ENCODE data around the gene POU3F3.
A peak's percentile ranks its signal among the peaks of the same experiment; 100 is the strongest.

Gene POU3F3

DNA sequence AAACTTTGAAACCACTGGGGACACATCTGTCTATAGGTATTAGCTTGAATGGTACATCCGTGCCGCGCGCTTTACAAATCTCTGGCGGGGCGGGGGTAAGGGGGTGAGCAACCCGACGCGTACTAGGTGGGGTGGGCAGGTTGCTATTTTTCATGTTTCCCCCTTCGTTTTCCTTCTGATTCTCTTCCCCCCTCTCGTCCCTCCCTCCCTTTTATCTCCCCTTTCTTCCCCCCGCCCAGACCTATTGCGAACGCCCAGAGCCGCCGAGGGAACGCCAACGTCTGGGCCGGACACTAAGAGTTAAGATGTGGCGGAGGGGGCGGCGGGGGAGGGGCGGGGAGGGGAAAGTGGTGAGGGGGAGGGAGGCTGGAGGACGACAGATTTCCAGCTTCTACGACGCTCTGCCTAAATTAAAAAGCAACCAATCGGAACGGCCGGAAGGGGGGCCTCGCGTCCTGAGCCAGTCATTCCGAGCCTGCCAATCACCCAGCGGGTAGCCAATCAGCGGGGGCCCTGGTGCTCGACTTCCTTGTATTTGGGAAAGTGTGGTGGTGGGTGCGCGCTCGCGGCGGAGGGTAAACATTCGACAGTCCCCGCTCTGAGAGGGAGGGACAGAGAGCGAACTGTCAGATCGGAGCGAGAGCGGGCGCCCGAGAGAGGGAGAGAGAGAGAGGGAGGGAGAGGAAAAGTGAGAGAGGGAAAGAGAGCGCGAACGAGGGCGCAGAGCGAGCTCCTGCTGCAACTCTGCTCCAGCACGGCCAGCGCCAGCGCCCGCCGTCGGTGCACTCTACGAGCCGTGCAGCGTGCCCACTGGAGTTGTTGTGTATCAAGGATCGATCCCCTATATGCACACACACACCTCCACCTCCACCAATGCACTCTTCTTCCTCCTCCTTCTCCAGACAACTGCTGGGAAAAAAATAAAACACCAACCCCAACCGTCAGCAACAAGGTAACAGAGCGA, at the start of gene POU3F3:
Gene POU3F3, plus strand, starts transcription at position 582 of the 964 bp plus-strand sequence. CDS start 1,396 bp downstream, outside the sequence.
- peak; percentile 70 for DNase-seq

DNA sequence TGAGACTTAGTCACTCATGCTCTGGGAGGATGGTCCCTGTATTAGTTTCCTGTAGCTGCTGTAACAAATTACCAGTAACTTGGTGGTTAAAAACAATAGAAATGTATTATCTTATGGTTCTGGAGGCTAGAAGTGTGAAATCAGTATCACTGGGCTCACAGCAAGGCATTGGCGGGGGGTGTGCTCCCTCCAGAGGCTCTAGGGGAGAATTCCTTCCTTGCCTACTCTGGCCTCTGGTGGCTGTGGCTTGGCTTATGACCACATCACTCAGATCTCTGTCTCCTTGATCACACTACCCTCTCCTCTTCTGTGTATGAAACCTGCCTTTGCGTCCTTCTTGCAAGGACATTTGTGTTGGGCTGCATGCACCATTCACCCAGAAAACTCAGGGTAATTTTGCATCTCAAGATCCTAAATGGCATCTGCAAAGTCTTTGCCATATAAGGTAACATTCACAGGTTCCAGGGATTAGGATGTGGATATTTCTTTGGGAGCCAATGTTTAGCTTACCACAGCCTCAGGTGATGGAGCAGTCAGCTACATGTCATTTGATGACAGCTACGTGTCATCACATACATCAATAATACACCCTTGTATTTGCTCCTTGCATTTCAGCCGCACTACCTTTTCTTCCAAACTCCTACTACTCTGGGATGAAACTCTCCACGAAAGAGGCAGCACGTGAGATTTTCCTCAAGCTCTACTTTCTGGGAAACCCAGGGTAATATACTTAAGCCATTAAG, 49.6 kb upstream of the POU3F3 start:
- no peak for DNase-seq

DNA sequence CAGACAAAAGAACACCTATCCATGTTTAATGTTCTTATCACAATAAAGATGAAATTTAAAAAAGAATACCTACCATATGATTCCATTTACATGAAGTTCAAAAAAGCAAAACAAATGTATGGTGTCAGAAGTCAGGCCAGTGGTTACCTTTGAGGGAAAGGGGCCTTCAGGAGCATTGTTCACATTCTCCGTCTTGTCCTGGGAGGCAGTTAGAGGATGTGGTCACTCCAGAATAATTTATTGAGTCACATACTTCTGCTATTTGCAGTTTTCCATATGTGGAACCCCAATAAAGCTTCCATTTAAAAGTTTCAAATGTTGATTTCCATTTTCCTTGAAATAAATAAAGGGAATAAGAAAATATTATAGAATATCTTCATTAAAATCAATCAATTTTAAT, 41.6 kb upstream of the POU3F3 start:
- DNase-seq: peak; percentile 11

DNA sequence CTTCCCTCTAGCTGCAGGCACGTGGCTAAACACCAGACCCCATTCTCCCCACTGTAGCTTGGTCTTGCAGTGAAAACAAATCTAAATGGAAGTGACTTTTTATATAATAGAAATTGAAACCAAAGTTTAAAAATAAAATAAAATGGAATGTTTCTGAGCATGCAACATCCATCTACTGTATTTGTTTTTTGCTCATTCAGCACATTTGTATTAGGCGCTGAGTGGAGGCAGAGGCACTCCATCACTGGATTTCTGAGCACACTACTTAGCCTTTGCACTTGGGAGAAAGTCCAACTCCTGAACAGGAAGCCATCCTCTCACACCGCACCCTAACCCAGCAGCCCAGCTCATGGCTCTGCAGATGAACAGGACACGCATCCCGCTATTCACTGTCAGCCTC, 37.8 kb upstream of the POU3F3 start:
- DNase-seq: no peak

DNA sequence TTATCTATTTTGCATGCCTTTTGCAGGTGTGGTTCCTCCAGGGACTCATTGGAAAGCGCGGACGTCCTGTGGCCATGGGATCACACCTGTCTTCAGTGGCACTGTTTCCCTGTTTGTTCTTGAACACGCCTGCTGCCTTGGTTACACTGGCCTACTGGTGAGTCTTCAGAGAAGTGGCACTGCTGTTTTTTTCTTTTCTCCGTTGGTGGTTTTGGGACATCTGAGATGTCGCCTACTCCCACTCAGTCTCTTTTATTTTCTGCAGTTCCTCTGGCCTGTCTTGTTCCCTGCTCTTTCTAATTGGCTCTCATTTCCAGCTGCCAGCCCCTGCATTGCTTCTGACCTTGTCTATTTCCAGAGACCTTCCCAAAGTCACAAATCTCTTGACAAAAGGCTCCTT, 35.7 kb upstream of the POU3F3 start:
- DNase-seq: no peak

DNA sequence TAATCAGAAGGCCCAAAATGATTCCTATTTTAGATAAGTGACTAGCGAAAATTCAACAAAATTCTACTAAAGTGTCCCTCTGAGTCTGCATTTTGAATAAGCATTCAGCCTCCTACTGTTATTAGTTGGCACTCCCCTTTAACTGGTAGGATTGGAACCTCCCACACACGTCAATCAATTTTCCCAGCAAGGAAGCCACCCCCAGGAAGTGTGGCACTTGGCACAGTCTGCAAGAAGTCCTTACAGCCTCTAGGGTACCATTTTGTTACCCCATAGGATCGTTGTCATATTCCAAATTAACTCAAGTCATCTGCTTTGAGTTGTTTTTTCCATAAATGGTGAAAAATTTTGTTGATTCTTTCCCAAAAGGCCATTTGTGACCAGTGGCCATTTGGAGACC, 33.8 kb upstream of the POU3F3 start:
- no peak for DNase-seq

DNA sequence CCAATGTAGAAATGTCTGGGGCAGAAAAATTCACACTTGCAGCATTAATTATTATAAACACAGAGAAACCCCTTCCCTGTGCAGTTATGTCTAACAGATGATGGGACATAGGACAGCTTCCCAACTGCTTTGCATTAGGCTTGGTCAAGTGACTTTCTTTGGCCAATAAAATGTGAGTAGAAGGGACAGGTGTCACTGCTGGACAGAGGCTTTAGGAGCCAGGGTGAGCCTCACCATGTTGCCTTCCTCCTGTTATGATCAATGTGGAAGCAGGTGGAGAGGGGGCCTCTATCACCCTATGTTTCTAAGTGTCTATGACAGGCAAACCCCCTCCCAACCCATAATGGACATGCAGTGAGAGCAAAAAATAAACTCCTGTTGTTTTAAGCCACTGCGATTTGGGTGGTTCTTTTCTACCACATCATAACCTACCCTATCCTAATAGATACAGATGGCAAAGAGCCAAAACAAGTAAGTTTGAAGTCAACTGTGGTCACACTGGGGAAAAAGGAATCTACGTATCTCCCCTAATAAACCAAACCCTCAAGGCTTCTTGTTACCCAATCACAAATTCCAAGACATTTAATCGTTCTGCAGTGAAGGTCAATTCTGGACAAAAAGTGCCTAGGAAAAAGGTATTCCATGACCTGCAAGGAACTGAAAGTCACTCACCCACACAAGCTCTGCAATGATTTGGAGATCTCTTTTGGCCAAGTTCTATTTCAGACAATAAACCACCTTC, 28.6 kb upstream of the POU3F3 start:
- no peak for DNase-seq

DNA sequence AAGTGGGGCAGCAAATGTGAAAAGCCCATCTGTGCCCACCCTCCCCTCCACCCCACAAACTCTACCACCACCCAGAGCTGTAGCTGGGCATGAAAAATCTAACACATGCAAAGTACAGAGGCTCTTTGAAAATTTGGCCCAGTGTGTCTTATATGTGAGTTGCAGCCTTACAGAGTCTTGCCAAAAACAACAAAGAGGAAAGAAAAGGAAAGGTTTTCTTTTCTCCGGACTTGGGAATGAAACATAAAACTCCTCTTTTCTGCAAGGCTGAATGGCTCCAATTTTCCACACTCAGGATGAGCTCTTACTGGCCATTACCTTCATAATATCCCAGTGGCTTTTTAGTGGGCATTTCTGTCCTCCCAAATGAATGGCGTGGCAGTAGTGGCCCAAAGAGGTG, 27.9 kb upstream of the POU3F3 start:
- DNase-seq: no peak

DNA sequence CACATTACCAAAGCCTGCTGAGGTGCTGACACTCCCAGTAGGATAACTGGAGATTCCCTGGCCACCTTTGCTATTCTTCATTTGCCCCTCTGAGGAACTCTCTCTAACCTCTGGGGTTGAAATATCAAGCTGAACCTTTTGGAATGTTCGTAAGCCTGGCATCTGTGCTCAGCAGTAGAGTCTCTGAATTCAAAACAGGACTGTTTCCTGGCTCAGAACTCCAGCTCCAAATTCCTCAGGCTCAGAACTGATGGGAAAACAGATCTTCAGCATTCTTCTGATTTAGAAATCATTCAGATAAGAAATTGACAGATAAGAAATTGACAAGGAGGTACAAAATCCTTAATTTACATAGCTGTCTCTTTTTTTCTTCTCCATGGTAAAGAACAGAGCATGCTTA, 22.2 kb upstream of the POU3F3 start:
- no peak for DNase-seq

DNA sequence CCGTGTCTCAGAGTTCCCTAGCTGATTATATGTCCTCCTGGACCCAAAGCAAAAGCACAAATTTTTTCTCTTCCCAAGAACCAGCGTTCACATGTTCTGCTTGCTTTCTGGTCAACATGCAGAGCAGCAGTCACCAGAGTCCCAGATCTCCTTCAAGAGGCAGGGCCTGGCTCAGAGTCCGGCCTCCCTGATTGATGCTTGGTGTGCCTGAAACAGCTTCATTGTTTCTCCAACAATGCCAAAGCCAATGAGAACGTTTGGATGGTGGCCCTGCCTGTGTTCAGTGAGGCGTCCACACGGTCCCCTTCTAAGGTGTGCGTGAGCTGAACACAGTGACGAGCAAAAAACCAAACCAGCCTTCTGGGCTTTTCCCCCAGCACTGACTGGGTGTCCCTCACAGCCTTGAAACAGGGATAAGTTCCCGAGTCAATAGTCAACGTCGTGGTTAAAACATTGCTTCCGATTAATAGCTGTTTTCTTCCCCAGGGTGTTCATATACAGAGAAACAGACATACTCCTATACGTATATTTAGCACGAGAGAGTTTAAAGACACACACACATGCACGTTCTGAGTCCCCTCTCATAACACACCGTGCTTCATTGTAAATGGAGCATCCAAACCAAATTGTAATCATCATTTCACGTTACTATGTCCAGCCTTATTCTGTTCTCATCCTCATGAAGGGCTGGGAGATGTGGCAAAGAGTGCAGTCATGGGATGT, 19.3 kb upstream of the POU3F3 start:
- no peak for DNase-seq

DNA sequence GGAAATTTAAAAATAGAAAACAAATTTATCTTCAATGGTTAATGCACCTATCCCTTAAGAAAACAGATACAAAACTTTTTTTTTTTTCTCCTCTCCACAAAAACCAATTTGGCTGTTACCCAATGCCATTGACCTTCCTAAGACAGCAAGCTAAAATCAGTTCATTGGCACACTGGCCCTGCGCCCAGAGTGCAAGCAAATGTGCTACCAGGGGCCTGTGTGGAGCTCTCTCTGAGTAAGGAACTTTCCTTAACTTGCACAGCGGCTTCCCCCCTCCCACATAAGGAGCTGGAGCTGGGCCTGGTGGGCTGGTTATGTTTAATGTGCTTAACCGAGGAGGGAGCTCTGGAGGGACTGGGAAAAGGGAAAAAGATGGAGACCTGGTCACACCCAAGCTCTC, 17.6 kb upstream of the POU3F3 start:
- DNase-seq: no peak

DNA sequence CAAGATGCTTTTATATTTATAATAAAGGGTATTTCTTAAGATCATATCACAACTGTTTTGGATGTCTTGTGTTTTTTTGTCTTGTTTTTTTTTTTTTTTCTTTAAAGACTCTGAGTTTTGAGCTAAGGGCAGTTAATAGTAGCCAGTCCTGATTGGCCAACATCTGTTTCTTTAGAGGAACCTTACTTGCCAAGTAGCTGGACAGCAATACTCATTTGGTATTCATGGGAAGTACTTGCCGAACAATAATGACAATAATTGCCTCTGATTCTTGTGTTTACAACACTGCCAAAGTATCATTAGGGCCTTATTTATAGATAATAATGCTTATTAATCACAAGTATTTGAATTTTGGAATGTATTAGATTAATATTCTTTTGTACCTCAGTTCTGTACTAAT, 17.1 kb upstream of the POU3F3 start:
- no peak for DNase-seq

DNA sequence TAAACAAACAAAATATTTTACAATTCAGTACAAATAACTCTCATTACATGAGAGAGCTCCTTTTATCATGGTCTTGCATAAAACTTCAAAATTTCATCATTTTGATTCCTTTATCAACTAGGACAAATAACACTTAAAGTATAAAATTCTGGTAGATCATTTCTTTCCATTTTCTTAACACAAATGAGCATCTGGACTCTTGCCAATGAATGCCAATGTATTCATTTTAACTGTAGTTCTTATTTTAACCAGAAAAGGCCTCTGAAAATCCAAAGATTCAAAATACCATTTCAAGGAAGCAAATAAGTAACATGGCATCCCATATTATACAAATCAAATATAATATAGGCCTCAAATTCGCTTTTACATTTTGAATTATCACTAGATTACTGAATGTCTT, 13.8 kb upstream of the POU3F3 start:
- DNase-seq: no peak

DNA sequence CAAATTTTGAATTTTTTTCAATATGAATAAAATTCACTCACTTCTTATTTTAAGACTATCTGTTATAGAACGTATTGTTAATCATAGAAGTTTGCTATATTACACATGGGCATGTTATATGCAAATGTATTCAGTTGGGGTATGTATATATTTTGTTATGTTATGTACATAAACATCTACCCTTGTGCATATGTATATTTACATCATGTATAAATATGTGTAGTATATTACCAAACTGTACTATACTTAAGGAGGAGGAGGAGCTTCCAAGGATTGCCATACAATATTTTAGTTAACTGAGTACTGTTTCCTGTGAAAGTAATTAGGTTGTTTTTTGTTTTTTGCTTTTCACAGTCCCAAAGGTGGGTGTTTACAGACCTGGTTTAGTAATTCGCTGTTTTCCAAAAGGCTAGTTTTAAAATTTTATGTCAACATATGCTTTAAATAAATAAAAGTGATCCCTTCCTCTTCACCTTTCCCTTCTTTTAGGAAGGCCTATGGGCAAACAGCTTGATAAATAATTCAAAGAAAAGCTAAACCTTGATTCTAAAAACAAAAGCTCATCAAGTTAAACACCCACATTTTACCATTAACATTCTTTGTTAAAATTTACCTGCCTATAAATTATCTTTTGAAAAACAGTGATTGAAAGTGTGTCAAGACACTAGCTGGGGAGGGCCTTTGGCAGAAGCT, 12.9 kb upstream of the POU3F3 start:
- no peak for DNase-seq

DNA sequence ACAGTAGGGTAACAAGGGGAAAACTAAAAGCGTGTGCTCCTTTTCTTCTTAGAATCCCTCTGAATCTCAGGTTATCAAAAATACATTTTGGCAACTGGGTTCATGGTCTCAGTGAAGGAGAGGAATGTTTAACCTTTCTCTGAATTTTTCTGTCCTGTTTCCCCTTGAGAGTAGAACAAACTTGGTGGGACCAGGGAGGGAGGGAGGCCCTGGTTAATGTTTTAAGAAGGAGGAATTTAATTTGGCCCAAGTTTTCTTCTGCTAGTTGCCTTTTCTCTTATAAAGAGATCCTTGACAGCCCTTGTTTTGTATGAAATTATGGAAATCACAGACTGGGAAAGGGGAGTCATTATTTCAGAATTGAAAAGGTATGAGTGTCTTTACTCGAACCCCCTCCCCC, 12.2 kb upstream of the POU3F3 start:
- DNase-seq: no peak

DNA sequence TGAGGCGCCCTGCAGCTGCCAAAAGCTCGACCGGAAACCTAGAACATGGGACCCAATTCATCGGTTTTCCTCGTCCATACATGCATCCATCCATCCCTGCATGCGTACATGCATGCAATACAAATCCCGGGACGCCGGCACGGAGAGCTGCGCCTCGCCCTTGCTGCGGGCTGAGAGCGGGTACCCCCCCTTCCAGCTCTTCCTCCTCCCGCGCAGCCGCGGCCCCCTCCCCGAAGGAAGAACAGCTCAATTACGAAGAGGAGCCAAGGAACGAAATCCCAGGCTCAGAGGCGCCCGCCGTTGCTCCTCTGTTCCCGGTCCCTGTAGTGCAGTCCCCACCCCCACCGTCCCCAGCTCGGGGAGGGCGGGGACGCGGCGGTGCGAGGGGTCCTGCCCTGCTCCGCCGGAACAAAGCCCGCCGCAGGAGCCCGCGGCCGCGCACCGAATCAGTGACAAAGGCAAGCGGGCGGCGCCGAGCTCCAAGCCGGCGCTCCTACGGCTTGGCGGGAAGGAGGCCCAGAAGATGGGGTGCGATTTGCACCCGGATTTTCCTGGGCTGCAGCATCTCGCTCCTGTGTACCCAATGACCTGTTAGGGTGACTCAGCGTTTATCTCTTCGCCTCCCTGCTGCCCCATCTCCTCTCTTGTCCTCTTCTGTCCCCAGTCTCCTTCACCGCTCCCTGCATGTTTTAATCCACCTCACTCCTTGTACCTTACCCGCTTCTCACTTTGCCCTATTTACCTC, 8.9 kb upstream of the POU3F3 start:
- DNase-seq: no peak

DNA sequence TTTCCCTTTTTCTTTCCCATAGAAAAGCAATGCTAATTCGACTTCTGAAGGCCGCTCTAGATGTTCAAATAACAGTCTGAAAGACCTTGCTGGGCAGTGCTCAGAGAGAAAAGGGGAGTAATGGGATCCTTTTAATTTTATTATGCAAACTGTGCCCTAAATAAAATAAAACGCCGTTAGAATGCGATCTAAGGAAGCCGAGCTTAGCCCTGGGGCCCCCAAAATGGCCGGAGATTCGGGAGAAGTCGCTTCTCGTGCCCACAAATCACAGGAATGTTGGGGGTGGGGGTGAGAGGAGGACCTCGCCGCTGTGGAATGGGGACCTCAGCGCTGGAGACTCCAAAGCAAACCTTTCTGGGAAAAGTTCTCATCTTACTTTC, 8.4 kb upstream of the POU3F3 start:
- DNase-seq: no peak

DNA sequence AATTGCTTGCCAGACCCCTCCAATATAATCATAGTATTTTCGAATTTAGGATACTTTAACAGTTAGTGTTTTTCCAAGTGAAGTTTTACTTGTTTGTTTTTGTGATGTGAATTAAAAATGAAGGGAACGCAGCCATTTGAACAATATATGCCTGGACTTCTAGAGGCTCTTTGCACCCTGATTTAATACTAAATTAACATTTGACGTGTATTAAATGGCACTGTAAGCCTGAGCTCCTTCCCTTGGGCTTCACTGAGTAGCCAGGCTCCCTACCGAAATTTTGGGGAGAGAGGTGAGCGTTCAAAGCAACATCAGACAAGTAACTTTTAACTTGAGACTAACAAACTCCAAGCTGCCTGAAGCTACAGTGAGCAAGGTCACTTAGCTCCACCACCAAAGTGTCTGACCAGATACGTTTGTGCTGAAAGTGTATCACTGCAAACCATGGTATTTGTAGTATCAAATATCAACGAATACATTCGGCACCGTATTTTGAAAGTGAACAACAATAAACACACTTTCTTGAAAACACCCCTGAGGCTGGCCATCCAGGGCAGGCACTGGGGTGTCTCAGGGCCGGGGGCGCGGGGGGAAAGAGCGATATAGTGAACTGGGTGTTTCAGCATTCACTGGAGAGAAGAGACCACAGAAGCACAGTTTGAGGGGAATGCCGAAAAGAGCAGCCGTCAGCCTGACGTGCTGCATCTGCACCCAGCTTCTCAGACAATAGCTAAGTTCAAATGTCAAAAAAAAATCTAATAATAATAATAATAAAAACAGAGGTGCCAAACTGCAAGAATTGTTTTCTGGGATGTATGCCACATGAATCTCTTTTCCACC, 7.7 kb upstream of the POU3F3 start:
- no peak for DNase-seq

DNA sequence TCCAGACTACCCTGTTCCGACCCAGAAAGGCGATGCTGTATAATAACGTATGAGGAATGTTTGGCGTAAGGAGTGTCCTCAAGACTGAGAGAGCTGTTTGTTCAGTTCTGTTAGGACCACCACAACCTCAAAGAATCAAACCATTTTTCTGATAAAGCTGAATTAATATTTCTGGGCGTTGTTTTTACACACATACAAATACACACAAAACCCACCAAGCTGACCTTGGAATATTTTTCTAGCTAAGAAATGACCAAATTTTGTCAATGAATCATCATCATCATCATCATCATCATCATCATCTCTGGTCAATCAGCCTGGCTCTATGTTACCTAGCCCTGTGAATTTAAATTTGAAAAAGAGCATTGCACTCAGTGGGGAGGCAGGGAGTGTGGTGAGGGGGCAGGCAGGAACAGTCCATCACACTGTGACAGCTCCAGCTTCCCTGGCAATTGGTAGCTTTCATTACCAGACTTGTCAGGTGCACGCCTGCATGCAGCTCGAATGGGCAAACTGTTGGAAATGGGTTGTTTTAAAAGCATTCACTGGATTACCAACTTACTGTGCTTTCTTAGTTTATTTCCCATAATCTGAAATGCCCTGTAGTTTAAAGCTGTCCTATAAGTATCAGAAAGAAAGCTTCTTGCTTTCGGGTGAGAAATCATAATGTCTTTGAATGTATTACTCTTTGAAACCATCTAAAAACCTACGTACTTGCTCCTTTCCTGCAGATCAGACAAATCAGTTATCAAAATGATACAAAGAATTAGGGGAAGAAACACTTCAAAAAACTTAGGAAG, 6.9 kb upstream of the POU3F3 start:
- no peak for DNase-seq

Data from suppressor macrophage treated with lipopolysaccharide for 4 hours (primary cell).